ENCODE measurements around the gene TBCC. TPM values are rescaled to one million over a fixed set of nuclear protein-coding genes. Genes with fewer than 3 reads are reported as not detected.

TBCC gene
- total and polyA plus RNA-seq, 10 of the 15 experiments (the other 5 are each of a cell fraction or from before 2014, with no cell fraction given): 2.5 to 41.9 (median 20.3) TPM

GRCh38 chr6:42783177-42783875 lies 37.4 kb upstream of the TBCC start:
- peak overlapping the region; percentile 42 for H2AFZ ChIP-seq (ENCODE audit: control insufficient read depth, low read depth, low read length)
- BruUV-seq (replicated peaks): no TSS peak
- peak in 1 of 2 experiments; percentile 8; a peak in 2 of 4 replicates for TF ChIP-seq BHLHE40 (IDR thresholded peaks at IDR 0.05; ENCODE audit: borderline replicate concordance in 1 of 2, low read depth in 2 of 2, low read length in 1 of 2)
- TF ChIP-seq REST (IDR thresholded peaks at IDR 0.05; ENCODE audit: low read depth, low read length): no peak
- 0 out of 2 replicates have a peak, but pooled peaks have one; percentile 37 for TF ChIP-seq ZNF24 (IDR thresholded peaks at IDR 0.05)
- TF ChIP-seq IKZF2 (IDR thresholded peaks at IDR 0.05): 0 out of 4 replicates have a peak, but pooled peaks of 1 of the 2 experiments have one; percentile 17
- TF ChIP-seq POLR2AphosphoS5 (IDR thresholded peaks at IDR 0.05; ENCODE audit: low read length): peak; percentile 87
- TF ChIP-seq YBX1 (IDR thresholded peaks at IDR 0.05): no peak
- TF ChIP-seq SMAD1 (IDR thresholded peaks at IDR 0.05; ENCODE audit: low read depth, partially characterized antibody): peak; percentile 88
- no peak for TF ChIP-seq RAD51 (IDR thresholded peaks at IDR 0.05)
- TF ChIP-seq CUX1 (IDR thresholded peaks at IDR 0.05; ENCODE audit: insufficient replicate concordance, low read depth, low read length): no peak
- no peak for TF ChIP-seq CBX3 (IDR thresholded peaks at IDR 0.05; ENCODE audit: borderline replicate concordance, low read depth)
- peak; percentile 63; the same call in 1 of the 2 replicates for TF ChIP-seq POLR2AphosphoS2 (IDR thresholded peaks at IDR 0.05; ENCODE audit: low read depth, low read length)
- TF ChIP-seq SIN3A (IDR thresholded peaks at IDR 0.05; ENCODE audit: low read depth, low read length): 0 out of 2 replicates have a peak, but pooled peaks have one; percentile 25
- TF ChIP-seq SREBF2 (IDR thresholded peaks at IDR 0.05; ENCODE audit: low read length): no peak
- TF ChIP-seq TCF7 (IDR thresholded peaks at IDR 0.05; ENCODE audit: borderline replicate concordance): no peak

More at GRCh38 chr6:42783177-42783875, 37.4 kb upstream of the TBCC start:
- ChIA-PET SMC1A (ENCODE audit: uncharacterized antibody, unreplicated experiment) (interaction anchor here (1.2 to 7.7 kb wide), 4 partner anchors 11 to 121 kb away, joined by 3 to 62 read pairs (median 8); no protein-coding TSS in a partner anchor), CTCF (interaction anchor here (0.8 to 2.9 kb wide), 4 partner anchors 12 to 121 kb away, joined by 3 to 11 read pairs (median 3); partner anchors contain the start of gene TBCC), POLR2A (interaction anchor here (0.5 to 7.4 kb wide), 8 partner anchors 9 to 342 kb away, joined by 3 to 82 read pairs (median 6); partner anchors contain the start of genes RPL7L1 and TBCC), RAD21 (ENCODE audit: unreplicated experiment) (interaction anchor here (0.6 to 17.0 kb wide), 6 partner anchors 12 to 108 kb away, joined by 4 to 227 read pairs (median 7); partner anchors contain the start of genes RPL7L1 and TBCC)
- H3K79me2 ChIP-seq (ENCODE audit: control insufficient read depth, insufficient read depth, low read length): peaks cover 84% of the 10 kb centered on the region
- peak; percentile 75 for ATAC-seq
- H3K27ac ChIP-seq (ENCODE audit: control insufficient read depth, insufficient read depth): peak overlapping the region; percentile 99
- H3K4me3 ChIP-seq: peak overlapping the region; percentile 86
- intact Hi-C loops (cut with micrococcal nuclease; ENCODE audit: unreplicated experiment): loop anchor here (5.0 to 10.0 kb wide), 2 partner anchors 109 to 391 kb away; partner anchors contain the start of gene SRF
- no peaks in the 10 kb centered on the region; a peak in 1 of 4 replicates for H3K36me3 ChIP-seq (ENCODE audit: control insufficient read depth in 2 of 2, insufficient read depth in 2 of 2, low read length in 1 of 2)
- no peaks in the 10 kb centered on the region for H4K20me1 ChIP-seq (ENCODE audit: control insufficient read depth, insufficient read depth)
- H3K27me3 ChIP-seq (replicated peaks in 1 of 2; ENCODE audit: control insufficient read depth in 2 of 2, insufficient read depth in 2 of 2, low read length in 1 of 2): no peaks in the 10 kb centered on the region
- peaks cover 29% of the 10 kb centered on the region for H3K4me1 ChIP-seq (ENCODE audit: control insufficient read depth, insufficient read depth, low read length)
- in situ Hi-C loops (cut with MboI): no loop called here
- peak overlapping the region; percentile 100 for H3K9ac ChIP-seq (ENCODE audit: control insufficient read depth, insufficient read depth, low read length)
- DNase-seq (ENCODE audit: low read depth, low spot score): no peak
- under 1% methylated on average over 76 of the region's 79 CpGs for WGBS (ENCODE audit: insufficient coverage, insufficient replicate concordance, low lambda C conversion rate, missing lambda C conversion rate)
- H3K4me2 ChIP-seq (ENCODE audit: control insufficient read depth, insufficient read depth): peak overlapping the region; percentile 89; the same call in 1 of the 2 replicates
- FAIRE-seq: no peak
- H3K9me3 ChIP-seq (replicated peaks; ENCODE audit: control insufficient read depth, insufficient read depth, low read length): no peaks in the 10 kb centered on the region
